T-helper 17 cell (primary cell): Measurements from ENCODE around the gene OR2G2. TPM values are rescaled to one million over a fixed set of nuclear protein-coding genes. Genes with fewer than 3 reads are reported as not detected.

ENCODE experiments used
- ATAC-seq: fragments of 150-1000 bp; cut with Tn5 transposase; 2 replicates; pipeline ENCODE4 v1.10.0; 2021; ENCODE audit warnings: mild to moderate bottlenecking, moderate library complexity
- DNase-seq, 3 donors: peaks; one replicate each; pipeline versions ENCODE4 v3.0.0 to v3.0.0-alpha.2; 2020 to 2021
- H3K9me3 ChIP-seq: one replicate; pipeline ENCODE4 v1.7.0; 2013; ENCODE audit warnings: low read length, mild to moderate bottlenecking; ENCODE audit not compliant: control insufficient read depth, poor library complexity, severe bottlenecking
- H3K27ac Mint-ChIP-seq: one replicate; pipeline ENCODE4 v1.8.0; 2022; ENCODE audit warnings: mild to moderate bottlenecking, moderate library complexity, mixed read lengths
- H3K27me3 Mint-ChIP-seq: one replicate; pipeline ENCODE4 v1.8.0; 2022; ENCODE audit warnings: mixed read lengths
- H3K36me3 Mint-ChIP-seq: one replicate; pipeline ENCODE4 v1.8.0; 2022; ENCODE audit warnings: low read depth, mixed read lengths
- H3K4me1 Mint-ChIP-seq: one replicate; pipeline ENCODE4 v1.8.0; 2022; ENCODE audit warnings: mild to moderate bottlenecking, mixed read lengths
- H3K4me3 Mint-ChIP-seq: one replicate; pipeline ENCODE4 v1.8.0; 2022; ENCODE audit warnings: mild to moderate bottlenecking, moderate library complexity, mixed read lengths
- total RNA-seq, 4 donors: library from RNA in 2 of 4; stranded (reverse) in 2 of 4; gene quantifications; one replicate each; pipeline ENCODE4 v1.2.3 and lab custom pipeline; 2022 to 2026

The OR2G2 gene, protein sequence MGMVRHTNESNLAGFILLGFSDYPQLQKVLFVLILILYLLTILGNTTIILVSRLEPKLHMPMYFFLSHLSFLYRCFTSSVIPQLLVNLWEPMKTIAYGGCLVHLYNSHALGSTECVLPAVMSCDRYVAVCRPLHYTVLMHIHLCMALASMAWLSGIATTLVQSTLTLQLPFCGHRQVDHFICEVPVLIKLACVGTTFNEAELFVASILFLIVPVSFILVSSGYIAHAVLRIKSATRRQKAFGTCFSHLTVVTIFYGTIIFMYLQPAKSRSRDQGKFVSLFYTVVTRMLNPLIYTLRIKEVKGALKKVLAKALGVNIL
- total RNA-seq (not detected), total RNA-seq (lab: John Stamatoyannopoulos, UW) (0 reads per million in 2 donors)

DNA sequence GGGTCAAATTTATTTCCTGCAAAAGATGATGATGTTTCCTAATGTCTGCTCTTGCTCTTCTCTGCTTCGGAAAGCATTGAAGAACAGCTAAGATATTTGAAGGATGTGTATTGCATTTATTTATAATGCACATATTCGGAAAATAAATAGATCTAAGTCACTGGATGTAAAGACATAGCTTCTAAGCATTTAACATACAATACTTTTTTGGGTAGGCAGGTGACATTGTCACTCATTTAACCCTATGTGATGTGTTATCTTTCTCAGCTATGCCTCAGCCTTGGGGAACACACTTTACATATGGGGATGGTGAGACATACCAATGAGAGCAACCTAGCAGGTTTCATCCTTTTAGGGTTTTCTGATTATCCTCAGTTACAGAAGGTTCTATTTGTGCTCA lies at the start of gene OR2G2:
Gene OR2G2 (plus strand): TSS at position 301 of the 400 bp plus-strand sequence. CDS start 0 bp downstream, at position 301.
- peaks cover 2% of the 10 kb centered on the region for H3K36me3 Mint-ChIP-seq
- no peak within 1 kb of the TSS for H3K4me3 Mint-ChIP-seq
- H3K9me3 ChIP-seq, result no peaks in the 10 kb centered on the region
- DNase-seq, result no peak
- ATAC-seq, result no peak
- H3K4me1 Mint-ChIP-seq, result peaks cover 2% of the 10 kb centered on the region
- H3K27ac Mint-ChIP-seq, result no peak within 1 kb of the TSS
- H3K27me3 Mint-ChIP-seq, result peaks cover 8% of the 10 kb centered on the region

- H3K36me3 Mint-ChIP-seq, result no peaks in the 10 kb centered on the region
- H3K27me3 Mint-ChIP-seq, result peaks cover 46% of the 10 kb centered on the region
- H3K4me3 Mint-ChIP-seq, result no peak overlapping the region
- DNase-seq (no peak), ATAC-seq (no peak)
- H3K9me3 ChIP-seq, result no peaks in the 10 kb centered on the region
- H3K27ac Mint-ChIP-seq, result no peak overlapping the region
- peaks cover 4% of the 10 kb centered on the region for H3K4me1 Mint-ChIP-seq
These were observed 49.6 kb upstream of the OR2G2 start for GRCh38 chr1:247538561-247538960.

- no peaks in the 10 kb centered on the region for H3K36me3 Mint-ChIP-seq
- H3K27me3 Mint-ChIP-seq, result peaks cover 44% of the 10 kb centered on the region
- H3K4me3 Mint-ChIP-seq, result no peak overlapping the region
- H3K27ac Mint-ChIP-seq, result no peak overlapping the region
- H3K4me1 Mint-ChIP-seq, result peaks cover 4% of the 10 kb centered on the region
- DNase-seq (no peak), ATAC-seq (no peak)
- no peaks in the 10 kb centered on the region for H3K9me3 ChIP-seq
These were observed 48.9 kb upstream of the OR2G2 start for GRCh38 chr1:247539215-247539614.

DNA sequence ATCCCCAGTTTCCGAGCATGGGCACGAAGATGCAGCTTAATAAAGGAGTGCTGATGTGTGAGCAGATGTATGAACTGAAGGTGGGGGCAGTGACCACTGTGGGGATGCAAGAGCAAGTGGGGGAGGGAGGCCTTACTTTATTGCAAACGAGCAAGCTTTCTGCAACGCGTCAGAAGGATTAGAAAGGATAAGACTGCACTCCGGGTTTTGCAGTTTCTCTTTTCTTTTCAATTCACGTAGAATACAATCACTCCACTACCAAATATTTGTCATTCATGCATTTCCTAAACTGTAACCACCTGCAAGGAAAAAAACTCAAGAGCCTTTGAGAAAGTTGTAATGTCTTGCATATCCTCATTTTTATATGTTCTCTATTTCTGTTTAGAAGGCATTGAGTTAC lies 47.6 kb upstream of the OR2G2 start:
- ATAC-seq (no peak), DNase-seq (no peak)
- H3K4me1 Mint-ChIP-seq, result peaks cover 4% of the 10 kb centered on the region
- peaks cover 33% of the 10 kb centered on the region for H3K27me3 Mint-ChIP-seq
- H3K27ac Mint-ChIP-seq, result no peak overlapping the region
- no peaks in the 10 kb centered on the region for H3K36me3 Mint-ChIP-seq
- H3K9me3 ChIP-seq, result no peaks in the 10 kb centered on the region
- H3K4me3 Mint-ChIP-seq, result no peak overlapping the region

DNA sequence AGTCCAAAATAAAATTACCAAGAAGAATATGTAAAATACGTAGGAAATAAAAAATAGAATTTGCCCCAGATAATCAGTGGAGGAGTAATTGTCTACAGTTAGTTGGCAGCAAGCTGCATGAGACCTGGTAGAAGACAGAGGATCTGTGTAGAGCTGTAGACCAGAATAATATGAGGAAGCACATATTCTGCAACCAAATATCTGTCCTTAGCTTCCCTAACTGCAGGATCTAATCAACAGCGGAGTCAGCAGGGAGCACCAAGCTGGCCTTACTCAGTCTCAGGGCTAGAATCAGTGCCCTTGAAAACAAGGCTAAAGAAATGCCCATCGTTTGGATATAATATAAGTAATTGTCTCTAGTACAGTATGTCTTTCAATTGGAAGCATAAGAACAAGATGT lies 45.3 kb upstream of the OR2G2 start:
- DNase-seq (no peak), ATAC-seq (no peak)
- H3K27me3 Mint-ChIP-seq, result peaks cover 37% of the 10 kb centered on the region
- H3K27ac Mint-ChIP-seq, result no peak overlapping the region
- peaks cover 4% of the 10 kb centered on the region for H3K4me1 Mint-ChIP-seq
- no peak overlapping the region for H3K4me3 Mint-ChIP-seq
- no peaks in the 10 kb centered on the region for H3K9me3 ChIP-seq
- H3K36me3 Mint-ChIP-seq, result no peaks in the 10 kb centered on the region

GRCh38 chr1:247548092-247548491 lies 40.1 kb upstream of the OR2G2 start:
- DNase-seq, result no peak
- peaks cover 7% of the 10 kb centered on the region for H3K4me1 Mint-ChIP-seq
- ATAC-seq, result no peak
- H3K9me3 ChIP-seq, result no peaks in the 10 kb centered on the region
- peaks cover 3% of the 10 kb centered on the region for H3K36me3 Mint-ChIP-seq
- H3K27ac Mint-ChIP-seq, result no peak overlapping the region
- H3K27me3 Mint-ChIP-seq, result peaks cover 38% of the 10 kb centered on the region
- no peak overlapping the region for H3K4me3 Mint-ChIP-seq

DNA sequence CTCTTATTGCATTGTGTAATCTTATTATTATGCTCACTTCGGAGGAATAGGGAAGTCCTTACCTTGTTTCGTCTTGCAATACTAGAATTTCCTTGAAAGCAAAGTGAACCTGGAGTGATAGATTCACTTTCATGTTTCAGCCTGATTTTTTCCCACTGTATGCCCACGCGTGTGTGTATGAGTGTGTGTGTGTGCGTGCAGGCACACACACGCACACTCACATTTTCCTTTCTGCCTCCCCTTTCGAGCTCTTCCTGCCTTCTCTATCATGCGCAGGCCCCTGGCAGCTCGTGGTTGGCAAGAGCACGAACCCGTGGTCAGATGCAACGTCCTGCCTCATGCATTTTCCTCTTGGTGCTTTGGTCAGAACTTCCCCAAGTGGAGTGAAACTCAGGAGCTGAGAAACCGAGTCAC lies 39.4 kb upstream of the OR2G2 start, which contains the start of gene GCSAML:
Gene GCSAML (plus strand): TSS at position 366 of the 414 bp plus-strand sequence. CDS start 58 bp downstream, outside the sequence.
- H3K9me3 ChIP-seq, result no peaks in the 10 kb centered on the region
- ATAC-seq (no peak), DNase-seq (no peak)
- H3K27me3 Mint-ChIP-seq, result peaks cover 36% of the 10 kb centered on the region
- H3K36me3 Mint-ChIP-seq, result peaks cover 3% of the 10 kb centered on the region
- H3K4me3 Mint-ChIP-seq, result no peak within 1 kb of the TSS
- H3K27ac Mint-ChIP-seq, result no peak within 1 kb of the TSS
- peaks cover 7% of the 10 kb centered on the region for H3K4me1 Mint-ChIP-seq

DNA sequence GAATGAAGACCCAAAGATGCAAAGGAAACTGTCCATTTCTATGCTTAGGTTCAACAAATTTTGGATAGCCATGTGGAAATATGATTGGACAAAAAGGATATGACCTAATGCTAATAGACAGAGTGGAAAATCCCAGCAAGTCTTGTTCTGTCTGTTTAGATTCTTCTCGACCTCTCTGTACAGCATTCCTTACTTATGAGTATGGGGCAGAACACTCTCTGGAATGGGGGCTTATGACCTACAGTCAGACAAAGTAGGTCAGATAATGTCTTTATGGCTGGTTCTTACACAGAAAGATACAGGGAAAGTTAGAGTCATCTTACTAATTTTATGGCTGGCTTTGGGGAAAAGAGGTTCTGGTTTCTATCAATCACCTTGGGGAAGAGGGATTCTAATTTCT lies 36.4 kb upstream of the OR2G2 start:
- DNase-seq (no peak), ATAC-seq (no peak)
- H3K27ac Mint-ChIP-seq, result no peak overlapping the region
- H3K4me1 Mint-ChIP-seq, result peaks cover 7% of the 10 kb centered on the region
- H3K27me3 Mint-ChIP-seq, result peaks cover 29% of the 10 kb centered on the region
- no peaks in the 10 kb centered on the region for H3K9me3 ChIP-seq
- H3K4me3 Mint-ChIP-seq, result no peak overlapping the region
- peaks cover 3% of the 10 kb centered on the region for H3K36me3 Mint-ChIP-seq

GRCh38 chr1:247552231-247552630 lies 35.9 kb upstream of the OR2G2 start:
- Mint-ChIP-seq H3K4me3 (no peak overlapping the region), H3K27ac (no peak overlapping the region), H3K36me3 (peaks cover 3% of the 10 kb centered on the region), H3K4me1 (peaks cover 7% of the 10 kb centered on the region), H3K27me3 (peaks cover 29% of the 10 kb centered on the region)
- DNase-seq (no peak), ATAC-seq (no peak)
- no peaks in the 10 kb centered on the region for H3K9me3 ChIP-seq

DNA sequence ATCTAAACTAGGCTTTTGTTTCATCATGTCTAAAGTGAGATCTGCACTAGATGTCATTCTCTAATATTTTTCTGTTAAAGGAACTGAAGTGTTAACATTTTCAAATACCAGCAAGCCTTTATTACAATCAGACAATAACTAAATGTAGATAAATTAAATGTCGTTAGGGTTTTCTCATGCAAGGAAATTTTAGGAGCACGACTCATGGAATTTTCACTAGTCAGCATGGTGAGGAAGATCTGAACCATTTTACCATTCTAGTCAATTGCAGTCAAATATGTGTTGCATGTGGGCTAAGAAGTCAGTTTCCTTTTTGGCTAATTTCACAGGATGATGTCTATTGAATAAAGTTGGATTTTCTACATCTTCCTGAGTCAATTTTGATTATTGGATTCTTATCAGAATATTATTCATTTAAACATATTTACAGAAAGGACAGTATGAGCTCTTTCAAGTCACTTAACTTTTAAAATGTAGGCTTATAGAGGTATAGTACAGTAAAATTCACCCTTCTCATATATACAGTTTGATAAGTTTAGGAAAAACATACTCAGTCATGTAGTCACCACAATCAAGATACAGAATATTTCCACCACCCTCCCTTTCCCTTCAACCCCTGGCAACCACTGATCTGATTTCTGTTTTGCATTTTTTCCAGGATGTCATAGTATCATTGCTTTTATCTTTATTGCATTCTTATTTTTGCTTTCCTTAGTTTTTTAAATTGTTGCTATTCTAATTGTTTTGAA lies 30.1 kb upstream of the OR2G2 start:
- H3K27ac Mint-ChIP-seq, result no peak overlapping the region

GRCh38 chr1:247561711-247562110 lies 26.4 kb upstream of the OR2G2 start:
- H3K4me1 Mint-ChIP-seq, result no peaks in the 10 kb centered on the region
- no peak for DNase-seq
- no peaks in the 10 kb centered on the region for H3K36me3 Mint-ChIP-seq
- peaks cover 14% of the 10 kb centered on the region for H3K27me3 Mint-ChIP-seq
- no peaks in the 10 kb centered on the region for H3K9me3 ChIP-seq
- ATAC-seq, result no peak
- H3K4me3 Mint-ChIP-seq, result peak overlapping the region; percentile 47
- H3K27ac Mint-ChIP-seq, result no peak overlapping the region

More for the DNA sequence above, 30.1 kb upstream of the OR2G2 start:
- Mint-ChIP-seq H3K4me1 (no peaks in the 10 kb centered on the region), H3K36me3 (no peaks in the 10 kb centered on the region), H3K4me3 (no peak overlapping the region), H3K27me3 (peaks cover 14% of the 10 kb centered on the region)
- DNase-seq, result no peak
- H3K9me3 ChIP-seq, result no peaks in the 10 kb centered on the region
- no peak for ATAC-seq

GRCh38 chr1:247562198-247562597 lies 26.0 kb upstream of the OR2G2 start:
- H3K27ac Mint-ChIP-seq, result no peak overlapping the region
- no peaks in the 10 kb centered on the region for H3K36me3 Mint-ChIP-seq

GRCh38 chr1:247574236-247574635 lies 13.9 kb upstream of the OR2G2 start:
- DNase-seq (no peak), ATAC-seq (no peak)
- no peaks in the 10 kb centered on the region for H3K9me3 ChIP-seq
- Mint-ChIP-seq H3K4me3 (no peak overlapping the region), H3K36me3 (no peaks in the 10 kb centered on the region), H3K27ac (no peak overlapping the region), H3K27me3 (peaks cover 37% of the 10 kb centered on the region), H3K4me1 (peaks cover 3% of the 10 kb centered on the region)

More at GRCh38 chr1:247562198-247562597, 26.0 kb upstream of the OR2G2 start:
- H3K9me3 ChIP-seq, result no peaks in the 10 kb centered on the region
- ATAC-seq, result no peak
- no peak for DNase-seq
- H3K4me1 Mint-ChIP-seq, result no peaks in the 10 kb centered on the region
- no peak overlapping the region for H3K4me3 Mint-ChIP-seq
- H3K27me3 Mint-ChIP-seq, result peaks cover 14% of the 10 kb centered on the region
